ENCODE data around the gene CRACR2B.

DNA sequence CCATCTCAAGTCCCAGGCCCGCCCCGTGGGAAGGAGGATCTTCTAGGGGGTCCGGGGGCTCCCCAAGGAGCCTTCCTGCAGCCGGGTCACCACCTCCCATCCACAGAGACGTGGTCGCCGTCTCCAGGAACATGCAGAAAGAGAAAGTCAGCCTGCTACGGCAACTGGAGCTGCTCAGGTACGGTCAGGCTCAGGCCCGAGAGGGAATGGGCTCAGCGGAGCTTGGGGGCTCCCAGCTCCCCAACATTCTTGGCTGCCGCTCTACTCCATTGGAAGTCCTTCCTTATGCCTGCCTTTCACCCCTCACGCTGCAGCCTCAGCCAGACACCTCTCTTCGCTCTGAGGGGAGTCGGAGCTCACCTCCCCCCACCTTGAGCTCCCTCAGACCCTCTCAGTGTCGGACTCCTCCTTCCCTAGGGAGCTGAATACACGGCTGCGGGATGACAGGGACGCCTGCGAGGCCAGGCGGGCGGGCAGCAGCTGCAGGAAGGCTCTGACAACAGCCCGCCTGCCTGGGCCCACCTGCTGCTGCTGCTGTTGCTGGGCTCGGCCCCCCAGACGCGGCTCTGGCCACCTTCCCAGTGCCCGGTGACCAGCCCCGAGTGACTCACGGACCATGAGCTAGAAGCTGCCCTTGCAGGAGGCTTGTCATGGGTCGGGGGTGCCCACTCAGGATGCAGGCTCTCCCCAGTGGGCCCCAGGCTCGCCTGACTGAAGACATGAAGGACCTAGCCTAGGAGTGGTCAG, 3.6 kb downstream of the CRACR2B start:
- no peak for TF ChIP-seq EZH2 (IDR thresholded peaks at IDR 0.05; ENCODE audit: borderline replicate concordance, low read length)
- TF ChIP-seq CTCF (conservative IDR thresholded peaks at IDR 0.05 in 1 of 2, IDR thresholded peaks at IDR 0.05 in 1 of 2; ENCODE audit: extremely low read depth in 1 of 2, insufficient read depth in 1 of 2, low read depth in 1 of 2, low read length in 2 of 2) = no peak

All from mammary epithelial cell (primary cell).